ENCODE measurements around the gene OTUD3. TPM values are rescaled to one million over a fixed set of nuclear protein-coding genes. Genes with fewer than 3 reads are reported as not detected.

Gene OTUD3
- total RNA-seq, 4 donors from 2014 or later: 5.1 to 11.8 (median 8.8) TPM

DNA sequence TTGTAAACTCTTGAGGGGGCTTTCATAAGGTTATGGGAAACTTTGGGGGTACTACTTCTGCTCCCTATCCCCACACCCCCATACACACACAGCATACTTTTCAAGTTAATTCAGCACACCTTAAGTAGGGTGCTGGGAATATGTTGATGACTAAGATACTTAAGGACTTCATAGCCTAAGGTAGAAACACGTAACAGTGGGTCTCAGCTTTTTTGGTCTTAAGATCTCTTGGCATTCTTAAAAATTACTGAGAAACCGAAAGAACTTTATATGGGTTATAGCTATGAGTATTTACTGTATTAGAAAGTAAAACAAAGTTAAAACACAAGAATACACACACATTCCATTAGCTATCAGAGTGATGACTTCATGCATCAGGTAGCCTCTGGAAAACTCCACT, 2.1 kb downstream of the OTUD3 start:
- Histone ChIP-seq H3K4me1 (peaks cover 21% of the 10 kb centered on the region), H3K36me3 (no peaks in the 10 kb centered on the region), H3K27ac (no peak overlapping the region), H3K9me3 (no peaks in the 10 kb centered on the region), H3K4me3 (no peak overlapping the region), H3K27me3 (no peaks in the 10 kb centered on the region)
- DNase-seq (ENCODE audit: low spot score in 2 of 2): no peak
- WGBS: 60% methylated on average over 2 of the region's 2 CpGs
- TF ChIP-seq, protein P1, sequence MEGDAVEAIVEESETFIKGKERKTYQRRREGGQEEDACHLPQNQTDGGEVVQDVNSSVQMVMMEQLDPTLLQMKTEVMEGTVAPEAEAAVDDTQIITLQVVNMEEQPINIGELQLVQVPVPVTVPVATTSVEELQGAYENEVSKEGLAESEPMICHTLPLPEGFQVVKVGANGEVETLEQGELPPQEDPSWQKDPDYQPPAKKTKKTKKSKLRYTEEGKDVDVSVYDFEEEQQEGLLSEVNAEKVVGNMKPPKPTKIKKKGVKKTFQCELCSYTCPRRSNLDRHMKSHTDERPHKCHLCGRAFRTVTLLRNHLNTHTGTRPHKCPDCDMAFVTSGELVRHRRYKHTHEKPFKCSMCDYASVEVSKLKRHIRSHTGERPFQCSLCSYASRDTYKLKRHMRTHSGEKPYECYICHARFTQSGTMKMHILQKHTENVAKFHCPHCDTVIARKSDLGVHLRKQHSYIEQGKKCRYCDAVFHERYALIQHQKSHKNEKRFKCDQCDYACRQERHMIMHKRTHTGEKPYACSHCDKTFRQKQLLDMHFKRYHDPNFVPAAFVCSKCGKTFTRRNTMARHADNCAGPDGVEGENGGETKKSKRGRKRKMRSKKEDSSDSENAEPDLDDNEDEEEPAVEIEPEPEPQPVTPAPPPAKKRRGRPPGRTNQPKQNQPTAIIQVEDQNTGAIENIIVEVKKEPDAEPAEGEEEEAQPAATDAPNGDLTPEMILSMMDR (IDR thresholded peaks at IDR 0.05): no peak
- TF ChIP-seq POLR2AphosphoS5 (IDR thresholded peaks at IDR 0.05) (no peak), POLR2A (IDR thresholded peaks at IDR 0.05) (no peak), EP300 (IDR thresholded peaks at IDR 0.05) (no peak)

DNA sequence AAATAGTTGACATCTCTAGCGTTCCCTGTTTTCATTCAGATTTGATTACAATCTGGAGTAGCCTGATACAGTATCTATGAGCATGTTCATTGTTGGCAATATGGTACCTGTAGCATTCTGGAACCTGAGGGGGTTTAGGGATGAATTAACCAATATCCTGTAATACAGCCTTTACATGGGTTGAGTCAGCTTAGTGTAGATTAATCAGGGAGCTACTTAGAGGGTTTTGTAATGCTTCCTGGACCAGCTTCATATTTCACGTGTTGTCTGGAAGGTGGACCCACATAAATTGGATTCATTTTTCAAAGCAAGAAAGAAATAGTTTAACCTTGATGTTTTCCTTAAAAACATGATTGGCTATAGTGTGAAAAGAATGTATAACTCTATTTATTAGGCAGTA, 3.6 kb downstream of the OTUD3 start:
- no peaks in the 10 kb centered on the region for H3K9me3 ChIP-seq
- no peaks in the 10 kb centered on the region for H3K27me3 ChIP-seq
- no peak overlapping the region for H3K27ac ChIP-seq
- no peak overlapping the region for H3K4me3 ChIP-seq
- no peak for TF ChIP-seq POLR2AphosphoS5 (IDR thresholded peaks at IDR 0.05)
- no peak for TF ChIP-seq EP300 (IDR thresholded peaks at IDR 0.05)
- TF ChIP-seq, protein P1 (IDR thresholded peaks at IDR 0.05): no peak
- no peak for TF ChIP-seq POLR2A (IDR thresholded peaks at IDR 0.05)
- 81% methylated on average over 2 of the region's 2 CpGs for WGBS
- H3K4me1 ChIP-seq: peaks cover 21% of the 10 kb centered on the region
- DNase-seq (ENCODE audit: low spot score in 2 of 2): no peak
- H3K36me3 ChIP-seq: no peaks in the 10 kb centered on the region

DNA sequence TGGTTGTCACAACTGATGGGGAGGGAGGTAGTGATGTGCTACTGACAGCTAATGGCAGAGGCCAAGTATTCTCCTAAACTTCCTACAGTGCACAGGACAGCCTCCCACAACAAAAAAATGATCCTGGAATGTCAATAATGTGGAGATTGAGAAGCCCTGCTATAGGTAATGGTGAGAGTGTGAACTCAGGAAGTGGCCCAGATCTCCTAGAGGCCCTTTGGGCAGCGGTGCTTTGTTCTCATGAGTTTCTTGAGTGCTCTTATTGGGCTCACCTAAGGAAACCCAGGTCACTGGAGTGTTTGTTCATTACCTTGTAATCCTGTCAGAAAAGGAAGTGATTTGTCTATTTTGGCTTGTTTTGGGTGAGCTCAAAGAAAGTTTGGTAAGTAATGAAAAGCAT, 5.9 kb downstream of the OTUD3 start:
- 85% methylated on average over 1 of the region's 1 CpG for WGBS
- Histone ChIP-seq H3K4me1 (peaks cover 13% of the 10 kb centered on the region), H3K4me3 (no peak overlapping the region), H3K27me3 (no peaks in the 10 kb centered on the region), H3K36me3 (peaks cover 17% of the 10 kb centered on the region), H3K27ac (no peak overlapping the region), H3K9me3 (no peaks in the 10 kb centered on the region)
- no peak for DNase-seq (ENCODE audit: low spot score in 2 of 2)
- TF ChIP-seq POLR2AphosphoS5 (IDR thresholded peaks at IDR 0.05) (no peak), POLR2A (IDR thresholded peaks at IDR 0.05) (no peak), EP300 (IDR thresholded peaks at IDR 0.05) (no peak)
- TF ChIP-seq, protein P1 (IDR thresholded peaks at IDR 0.05): no peak

DNA sequence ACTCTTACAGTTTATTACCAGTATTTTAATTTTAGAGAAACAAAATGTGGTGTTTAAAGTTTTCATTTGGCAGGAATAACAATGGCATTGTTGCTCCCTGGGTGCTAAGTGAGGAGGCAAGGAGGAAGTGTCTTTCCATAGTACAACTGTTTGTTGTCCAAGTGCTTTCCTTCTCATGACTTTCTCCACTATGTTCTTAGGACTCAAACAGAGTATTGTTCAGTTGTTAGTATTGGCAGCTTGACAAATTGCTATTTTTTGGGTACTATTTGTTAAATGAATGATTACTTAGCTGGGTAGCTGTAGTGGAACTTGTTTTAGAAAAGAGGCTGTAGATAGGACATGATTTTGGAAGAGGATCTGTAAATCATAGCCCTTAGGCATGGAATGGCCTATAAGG, 7.5 kb downstream of the OTUD3 start:
- no peak overlapping the region for H3K27ac ChIP-seq
- no peaks in the 10 kb centered on the region for H3K9me3 ChIP-seq
- peaks cover 2% of the 10 kb centered on the region for H3K4me1 ChIP-seq
- TF ChIP-seq EP300 (IDR thresholded peaks at IDR 0.05) (no peak), POLR2AphosphoS5 (IDR thresholded peaks at IDR 0.05) (no peak), POLR2A (IDR thresholded peaks at IDR 0.05) (no peak)
- TF ChIP-seq, protein P1 (IDR thresholded peaks at IDR 0.05): no peak
- H3K36me3 ChIP-seq: peaks cover 28% of the 10 kb centered on the region
- DNase-seq (ENCODE audit: low spot score in 2 of 2): no peak
- H3K27me3 ChIP-seq: no peaks in the 10 kb centered on the region
- no peak overlapping the region for H3K4me3 ChIP-seq

DNA sequence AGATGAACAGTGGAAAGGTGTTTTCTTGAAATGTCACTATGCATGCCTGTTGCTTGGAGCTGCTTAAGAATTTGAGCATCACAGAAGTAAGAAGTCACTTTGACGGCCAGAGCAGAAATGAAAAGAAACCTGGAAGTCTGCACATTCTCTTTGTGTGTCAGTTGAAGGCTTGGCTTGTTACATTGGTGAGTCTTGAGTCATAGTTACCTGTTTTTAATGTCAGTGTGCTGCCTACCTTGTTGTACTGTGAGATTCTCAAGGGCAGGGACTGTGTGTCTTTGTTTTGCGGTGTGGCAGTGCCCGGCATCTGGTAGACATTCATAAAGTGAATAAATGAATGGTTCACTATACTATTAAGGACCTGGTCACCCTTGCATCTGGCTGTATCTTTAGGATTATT, 9.9 kb downstream of the OTUD3 start:
- WGBS: 85% methylated on average over 3 of the region's 3 CpGs
- Histone ChIP-seq H3K36me3 (peaks cover 49% of the 10 kb centered on the region), H3K27ac (no peak overlapping the region), H3K27me3 (no peaks in the 10 kb centered on the region), H3K9me3 (no peaks in the 10 kb centered on the region), H3K4me1 (peaks cover 2% of the 10 kb centered on the region), H3K4me3 (no peak overlapping the region)
- no peak for DNase-seq (ENCODE audit: low spot score in 2 of 2)
- no peak for TF ChIP-seq EP300 (IDR thresholded peaks at IDR 0.05)
- TF ChIP-seq, protein P1 (IDR thresholded peaks at IDR 0.05): no peak
- no peak for TF ChIP-seq POLR2AphosphoS5 (IDR thresholded peaks at IDR 0.05)
- TF ChIP-seq POLR2A (IDR thresholded peaks at IDR 0.05): no peak

Measured in suprapubic skin (tissue), 4 donors.